GM18517 (cell line): ENCODE results near the gene POLR2H.

Experiments used
- ATAC-seq: cut with Tn5 transposase; IDR thresholded peaks from one replicate; pipeline ENCODE4 v1.9.1; 2021; ENCODE audit warnings: mild to moderate bottlenecking, moderate library complexity; ENCODE audit not compliant: unreplicated experiment

Gene POLR2H

GRCh38 chr3:184352149-184352785, 9.2 kb upstream of the POLR2H start:
- no peak for ATAC-seq

DNA sequence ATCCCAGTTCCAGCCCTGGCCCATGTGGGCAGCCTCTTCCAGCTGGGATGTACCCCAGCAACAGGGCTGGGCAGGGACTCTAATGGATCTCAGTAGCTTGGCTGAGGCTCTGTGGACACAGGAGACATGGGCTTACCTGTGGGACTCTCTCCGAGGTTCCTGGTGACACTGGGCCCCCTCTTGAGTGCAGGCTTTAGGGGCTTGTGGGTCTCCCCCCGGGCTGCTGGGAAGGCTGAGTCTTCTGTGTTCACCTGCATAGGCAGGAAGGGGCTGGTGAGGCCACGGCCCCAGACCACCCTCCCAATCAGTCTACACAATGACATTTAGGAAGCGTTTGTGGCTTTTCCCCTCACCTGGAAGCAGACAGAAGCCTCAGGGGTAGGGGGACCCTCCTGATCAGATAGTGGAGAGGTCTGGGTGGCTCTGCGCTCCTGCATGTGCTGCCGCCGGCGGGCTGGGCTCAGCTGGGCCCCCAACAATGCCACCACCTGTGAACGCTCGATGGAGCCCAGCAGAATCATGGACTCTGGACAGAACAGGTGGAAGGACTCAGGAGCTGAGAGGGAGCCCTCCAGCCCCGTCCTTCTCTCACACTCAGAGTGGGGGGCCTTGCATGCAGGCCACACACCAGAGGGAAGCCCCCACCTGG, 8.5 kb upstream of the POLR2H start:
- no peak for ATAC-seq

GRCh38 chr3:184353546-184353941, 8.0 kb upstream of the POLR2H start:
- ATAC-seq = no peak

DNA sequence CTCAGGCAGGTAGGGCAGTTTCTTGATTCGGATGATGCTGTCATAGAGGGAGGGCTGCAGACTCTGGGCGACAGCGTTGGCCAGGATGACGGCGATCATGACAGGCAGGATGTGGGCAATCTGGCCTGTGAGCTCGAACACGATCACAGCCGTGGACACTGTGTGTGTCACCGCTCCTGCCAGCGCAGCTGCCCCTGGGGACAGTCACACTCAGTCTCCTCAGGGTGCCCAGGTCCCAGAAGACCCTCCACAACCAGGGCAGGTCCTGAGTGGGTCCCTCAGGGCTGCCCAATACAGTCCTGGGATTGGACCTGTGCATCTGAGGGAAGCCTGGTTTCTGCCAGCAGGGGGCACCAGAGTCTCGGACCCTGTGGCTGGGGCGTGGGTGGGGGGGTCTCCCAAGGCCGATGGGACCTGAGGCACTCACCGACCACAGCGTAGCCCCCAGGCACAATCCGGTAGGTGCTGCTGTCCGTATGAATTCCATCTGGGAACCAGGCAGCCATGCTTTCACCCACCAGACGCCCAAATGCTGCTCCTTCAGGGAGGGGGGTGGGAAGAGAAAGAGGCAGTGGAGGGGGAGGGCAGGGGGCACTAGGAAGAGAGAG, 7.3 kb upstream of the POLR2H start:
- ATAC-seq = no peak

DNA sequence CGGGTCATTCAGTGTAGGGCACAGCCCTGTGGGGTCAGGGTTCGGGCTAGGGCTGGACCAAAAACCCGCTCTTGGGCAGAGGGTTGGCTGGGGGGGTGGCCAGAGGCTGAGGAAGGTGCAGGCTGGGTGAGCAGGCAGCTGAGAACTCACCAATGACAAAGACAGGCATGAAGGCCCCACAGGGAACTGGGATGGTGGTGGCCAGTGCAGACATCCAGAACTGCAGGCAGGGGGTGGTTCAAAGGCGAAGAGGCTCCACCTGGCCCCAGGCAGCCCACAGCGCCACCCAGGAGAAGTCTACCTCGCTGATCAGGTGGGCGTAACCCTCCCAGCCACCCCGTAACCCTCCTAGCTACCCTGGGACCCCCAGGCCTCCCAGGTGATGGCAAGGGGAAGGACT, 6.8 kb upstream of the POLR2H start:
- no peak for ATAC-seq

DNA sequence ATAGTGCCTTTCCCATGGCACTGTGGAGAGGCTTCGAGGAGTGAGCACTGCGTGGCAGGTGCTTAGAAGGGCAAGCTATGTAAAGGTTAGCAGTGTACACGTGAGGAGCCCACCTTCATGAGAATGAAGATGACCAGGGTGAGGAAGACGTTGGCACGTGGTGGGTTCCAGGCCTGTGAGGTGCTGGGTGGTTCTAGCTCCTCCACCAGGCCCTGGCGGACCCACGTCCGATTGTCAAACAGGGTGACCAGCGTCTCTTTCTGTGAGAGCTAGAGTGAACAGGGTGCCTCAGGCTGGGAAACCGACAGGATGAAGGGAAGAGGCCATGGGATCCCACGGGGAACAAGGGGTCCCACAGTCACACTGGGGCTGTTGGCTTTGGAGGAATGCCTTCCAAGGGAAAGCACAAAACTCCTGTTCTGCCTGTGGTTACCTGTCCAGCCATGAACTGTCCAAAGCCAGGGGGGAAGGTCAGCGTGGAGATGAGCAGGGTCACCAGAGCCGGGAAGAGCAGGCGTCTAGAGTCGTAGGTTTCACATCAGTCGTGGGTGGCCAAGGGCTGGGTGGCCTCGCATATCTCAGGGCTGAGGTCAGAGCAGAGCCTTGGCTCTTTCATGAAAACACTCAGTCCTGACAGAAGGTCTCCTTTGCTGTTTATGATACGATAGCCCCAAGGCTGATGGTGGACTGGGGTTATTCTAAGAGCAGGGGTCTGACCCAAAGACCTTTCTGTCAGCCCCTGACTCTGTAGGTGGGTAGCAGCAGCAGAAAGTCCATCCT, 6.1 kb upstream of the POLR2H start:
- no peak for ATAC-seq

DNA sequence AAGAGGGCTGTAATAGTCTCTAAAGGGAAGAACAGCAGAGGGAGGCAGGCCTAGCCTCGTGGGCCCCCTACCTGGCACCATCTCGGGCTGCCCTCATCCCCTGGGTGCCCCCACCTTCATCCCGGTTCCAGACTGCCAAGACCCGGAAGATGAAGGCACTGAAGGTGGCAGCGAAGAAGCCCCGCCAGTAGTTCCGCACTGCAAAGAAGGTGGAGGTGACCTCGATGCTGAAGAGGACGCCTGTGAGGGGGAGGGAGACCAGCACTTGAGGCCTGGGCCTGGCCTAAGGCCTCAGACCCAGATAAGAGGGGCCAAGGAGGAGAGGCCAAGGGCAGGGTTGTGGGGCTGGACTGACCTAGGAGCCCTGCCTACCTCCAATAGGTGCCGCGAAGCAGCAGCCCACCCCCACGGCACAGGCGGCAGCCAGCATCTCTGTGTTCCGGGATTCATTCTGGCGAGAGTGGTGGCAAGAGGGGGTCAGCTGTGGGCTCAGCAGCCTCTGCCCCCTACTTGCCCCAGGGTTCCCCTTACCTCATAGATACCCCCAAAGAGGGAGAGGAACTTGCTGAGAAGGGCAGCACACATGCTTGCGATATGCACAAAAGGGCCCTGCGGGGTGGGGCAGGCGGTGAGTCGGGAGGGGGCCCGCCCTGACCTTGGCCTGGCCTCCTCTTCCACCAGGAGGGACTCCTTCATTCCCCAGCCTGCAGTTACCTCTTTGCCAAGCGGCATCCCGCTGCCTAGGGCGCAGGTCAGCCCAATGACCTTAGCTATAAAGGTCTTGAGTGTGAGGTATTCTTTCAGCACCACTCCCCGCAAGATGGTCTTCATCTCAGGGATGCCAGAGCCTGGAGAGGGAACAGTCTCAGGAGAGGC, 4.0 kb upstream of the POLR2H start:
- ATAC-seq = no peak

GRCh38 chr3:184358124-184358767, 3.3 kb upstream of the POLR2H start:
- no peak for ATAC-seq

DNA sequence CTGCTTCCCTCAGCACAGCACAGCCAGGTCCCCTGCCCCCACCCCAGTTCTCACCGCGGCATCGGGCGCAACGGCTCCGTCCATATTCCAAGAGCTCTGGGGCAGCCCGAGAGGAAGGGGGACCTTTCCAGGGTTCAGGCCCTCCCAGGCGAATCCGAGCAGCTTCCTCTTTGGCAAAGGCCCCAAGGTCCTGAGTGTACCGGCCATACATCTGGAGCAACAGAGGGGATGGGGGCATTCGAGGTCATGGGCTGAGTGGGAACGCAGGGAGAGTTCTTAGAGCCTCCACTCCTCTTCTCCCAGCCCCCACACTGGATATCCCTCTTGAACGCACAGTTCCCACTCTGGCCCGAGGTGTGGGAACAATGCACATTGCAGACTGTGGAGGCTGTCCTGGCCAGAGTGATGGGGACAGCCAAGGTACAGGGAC, 2.6 kb upstream of the POLR2H start:
- ATAC-seq = no peak

DNA sequence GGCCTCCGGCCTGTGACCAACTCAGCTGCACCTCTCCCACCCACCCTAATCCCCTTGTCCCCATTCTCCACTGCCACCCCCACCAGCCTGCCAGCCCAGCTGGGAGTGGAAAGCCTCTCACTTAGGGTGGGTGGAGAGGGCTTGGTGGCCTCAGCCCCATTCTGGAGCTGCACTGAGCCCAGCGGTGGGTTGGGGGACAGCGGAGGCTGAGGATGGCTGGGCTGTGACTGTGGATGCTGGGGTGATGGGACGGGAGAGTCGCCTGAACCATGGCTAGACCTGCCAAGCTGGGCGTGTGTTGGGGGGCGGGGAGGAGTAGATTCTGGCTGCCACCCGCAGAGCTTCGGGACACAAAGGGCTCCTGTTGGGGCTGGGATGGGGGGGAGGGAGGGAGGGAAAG, 1.9 kb upstream of the POLR2H start:
- ATAC-seq = no peak

DNA sequence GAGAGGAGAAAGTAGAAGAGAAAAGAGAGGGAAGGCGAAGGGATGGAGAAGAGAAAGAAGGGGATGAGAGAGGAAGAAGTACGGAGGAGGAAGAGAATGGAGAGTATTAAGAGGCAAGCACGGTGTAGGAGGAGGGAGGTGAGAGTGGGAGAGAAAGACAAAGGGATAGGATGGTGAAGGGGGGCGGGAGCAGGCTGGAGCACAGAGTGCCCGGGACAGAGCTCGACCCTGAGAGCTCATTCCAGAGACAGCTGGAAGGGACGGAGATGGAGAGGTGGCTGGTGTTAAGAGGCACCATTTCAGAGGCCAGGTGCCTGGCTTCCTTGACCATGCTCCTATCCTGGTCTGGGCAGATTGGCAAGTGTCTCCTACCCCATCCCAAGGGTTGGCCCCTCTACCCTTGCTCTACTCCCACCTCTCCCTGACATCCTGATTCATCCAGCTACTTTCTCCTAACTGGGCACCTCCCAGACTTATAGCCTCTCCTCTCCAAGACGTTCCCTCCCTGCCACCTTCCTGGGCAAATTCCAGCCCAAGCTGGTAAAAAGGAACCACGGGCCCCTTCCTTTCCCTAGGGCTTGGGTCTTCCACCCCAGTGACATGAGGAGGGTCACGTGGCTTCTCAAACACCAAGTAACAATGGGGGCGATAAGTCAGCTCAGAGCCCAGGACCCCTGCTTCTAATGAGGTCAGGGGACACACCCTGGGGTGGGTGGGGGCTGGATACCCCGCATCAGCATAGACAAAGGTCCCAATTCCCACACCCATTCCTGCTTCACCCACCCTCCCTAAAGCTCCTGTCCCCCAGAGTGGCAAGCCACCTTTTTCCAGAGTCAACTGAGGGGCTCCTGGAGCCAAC, 1.2 kb upstream of the POLR2H start:
- ATAC-seq = no peak

DNA sequence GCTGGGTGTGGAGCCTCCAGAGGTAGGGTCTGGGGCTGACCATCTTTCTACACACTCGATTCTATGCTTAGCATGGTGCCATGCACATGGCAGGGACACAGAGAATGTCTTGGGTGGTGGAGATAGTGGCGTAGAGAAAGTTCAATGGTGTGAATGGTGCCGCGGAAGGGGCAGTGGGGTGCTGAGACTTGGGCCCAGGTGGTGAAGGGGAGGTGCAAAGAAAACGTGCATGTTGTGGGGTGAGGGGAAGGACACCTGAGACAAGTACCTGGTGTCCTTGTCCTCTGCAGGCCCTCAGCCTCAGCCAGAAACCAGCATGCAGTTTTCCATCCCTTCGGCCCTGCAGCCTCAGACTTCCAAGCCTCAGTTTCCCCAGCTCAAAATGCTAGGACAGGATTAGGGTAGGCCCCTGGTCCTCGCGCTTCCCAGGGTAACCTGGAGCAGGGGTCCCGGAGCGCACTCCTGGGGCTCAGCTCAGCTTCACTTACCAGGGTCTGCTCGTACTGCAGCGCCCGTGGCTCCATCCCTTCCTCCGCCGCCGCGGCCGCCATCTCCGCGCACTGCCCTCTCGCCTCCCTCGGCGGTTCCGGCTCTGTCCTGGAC, 480 bp upstream of the POLR2H start:
- ATAC-seq = no peak

DNA sequence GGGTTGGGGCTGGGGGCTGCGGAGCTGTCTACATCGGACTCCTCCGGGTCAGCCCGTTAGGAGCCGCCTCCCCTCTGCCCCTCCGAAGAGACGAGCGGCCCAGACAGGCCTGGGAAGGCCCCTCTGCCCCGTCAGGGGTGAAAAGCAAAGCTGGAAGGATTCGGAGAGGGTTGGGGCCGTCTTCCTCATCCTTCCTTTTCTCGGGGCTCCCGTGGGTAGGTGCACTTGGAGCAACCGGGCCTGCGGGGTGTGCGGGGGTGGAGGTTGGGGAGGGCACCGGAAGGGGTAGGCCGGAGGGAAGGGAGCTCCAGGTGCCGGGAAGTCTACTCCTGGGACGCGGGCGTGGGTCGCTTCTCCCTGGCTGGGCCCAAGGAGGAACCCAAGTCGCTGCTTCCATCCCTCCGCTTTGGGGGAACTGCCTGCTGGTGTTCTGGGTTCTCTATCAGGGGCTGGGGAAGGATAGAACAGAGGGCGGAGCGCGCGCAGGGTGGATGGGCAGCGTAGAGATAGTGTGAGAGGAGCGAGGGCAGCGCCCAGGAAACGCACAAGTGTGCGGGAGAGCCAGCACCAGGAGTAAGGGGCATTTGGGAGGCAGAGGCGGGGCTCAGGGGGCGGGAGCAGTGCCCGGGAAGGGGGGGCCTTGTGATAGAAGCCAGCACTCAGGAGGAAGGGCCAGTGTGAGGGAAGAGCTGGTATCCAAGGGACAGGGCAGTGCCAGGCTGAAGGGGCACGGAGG, 590 bp downstream of the POLR2H start:
- ATAC-seq = no peak

DNA sequence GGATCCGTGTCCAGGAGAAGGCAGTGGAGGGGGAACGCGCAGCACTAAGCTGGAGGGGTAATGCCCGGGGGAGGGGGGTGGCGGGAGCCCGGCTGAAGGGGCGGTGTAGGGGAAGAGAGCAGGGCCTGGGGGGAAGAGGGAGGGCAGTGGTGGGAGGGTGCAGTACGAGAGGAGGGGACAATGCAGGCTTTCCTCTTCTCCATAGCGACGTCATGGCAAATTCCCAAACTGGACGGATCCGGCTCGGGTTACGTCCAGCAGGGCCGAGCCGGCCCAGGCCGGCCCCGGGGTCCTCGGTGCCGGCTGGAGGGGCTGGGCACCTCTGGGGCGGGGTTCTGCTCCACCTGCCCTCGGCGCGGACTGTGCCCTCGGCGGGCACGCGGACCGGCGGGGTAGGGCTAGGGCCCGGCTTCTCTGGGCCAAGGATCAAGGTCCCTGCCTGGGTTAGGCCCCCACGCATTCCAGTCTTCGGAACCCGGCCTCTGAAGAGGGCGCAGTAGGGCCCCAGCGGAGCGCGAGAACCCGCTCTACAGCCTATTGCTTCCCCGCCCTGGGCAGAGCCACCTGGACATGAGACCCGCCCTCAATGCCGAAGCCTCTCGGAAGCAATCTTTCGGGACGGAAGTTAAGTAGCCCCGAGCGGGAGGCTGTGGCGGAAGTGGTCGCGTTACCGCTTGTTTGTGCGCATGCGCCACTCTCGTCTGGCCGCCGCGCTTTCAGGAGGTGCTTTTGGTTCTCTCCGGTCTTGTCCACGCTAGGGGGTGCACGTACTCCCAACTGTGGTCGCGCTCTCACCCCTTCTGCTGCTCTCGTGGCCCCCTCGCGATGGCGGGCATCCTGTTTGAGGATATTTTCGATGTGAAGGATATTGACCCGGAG, 1.4 kb downstream of the POLR2H start:
- peak; percentile 89 for ATAC-seq

GRCh38 chr3:184366619-184367289, 5.2 kb downstream of the POLR2H start:
- no peak for ATAC-seq

DNA sequence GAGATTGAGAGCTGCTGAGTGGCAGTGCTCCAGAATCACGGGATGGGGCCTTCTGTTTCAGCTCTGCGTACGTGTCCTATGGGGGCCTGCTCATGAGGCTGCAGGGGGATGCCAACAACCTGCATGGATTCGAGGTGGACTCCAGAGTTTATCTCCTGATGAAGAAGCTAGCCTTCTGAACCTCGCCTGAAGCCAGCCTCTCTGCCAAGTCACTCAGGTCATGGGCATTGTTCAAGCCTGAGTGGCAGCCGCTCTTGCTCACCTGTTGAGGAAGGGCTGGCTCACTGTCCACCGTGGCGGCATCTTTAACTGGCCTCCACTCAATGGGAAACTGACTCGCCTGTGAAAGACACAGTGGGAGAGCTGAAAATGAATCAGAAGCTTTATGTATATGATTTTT, 6.6 kb downstream of the POLR2H start:
- ATAC-seq = no peak
